Uterus (tissue), 4 donors: ENCODE data around the gene GMDS. TPM values are rescaled to one million over a fixed set of nuclear protein-coding genes. Genes with fewer than 3 reads are reported as not detected.

Source experiments
- DNase-seq, 2 donors: peaks; one replicate each; pipeline ENCODE4 v3.0.0-alpha.2; 2019 to 2020
- H3K27ac ChIP-seq, 2 donors: fragments of 200-600 bp; sonication (generic); 1 replicate in 1 of 2; 2 replicates in 1 of 2; pipeline ENCODE4 v1.5.1; 2016 to 2018
- H3K27me3 ChIP-seq, 2 donors: fragments of 200-600 bp; sonication (generic); one replicate each; pipeline ENCODE4 v1.5.1; 2018 to 2019; ENCODE audit warnings: control low read depth in 1 of 2
- H3K36me3 ChIP-seq, 2 donors: fragments of 200-600 bp; sonication (generic); one replicate each; pipeline ENCODE4 v1.5.1; 2019; ENCODE audit warnings: control low read depth in 1 of 2
- H3K4me1 ChIP-seq, 2 donors: fragments of 200-600 bp; sonication (generic); one replicate each; pipeline ENCODE4 v1.5.1; 2018 to 2019; ENCODE audit warnings: control low read depth in 1 of 2
- H3K4me3 ChIP-seq, 2 donors: fragments of 200-600 bp; sonication (generic); 1 replicate in 1 of 2; 2 replicates in 1 of 2; pipeline ENCODE4 v1.5.1; 2018 to 2019; ENCODE audit warnings: mild to moderate bottlenecking in 1 of 2
- H3K9me3 ChIP-seq, 2 donors: fragments of 200-600 bp; sonication (generic); one replicate each; pipeline ENCODE4 v1.5.1; 2019; ENCODE audit warnings: control low read depth in 1 of 2
- POLR2A ChIP-seq, 2 donors: fragments of 450-650 bp; IDR thresholded peaks; one replicate each; pipeline ENCODE4 v1.6.1; 2016; ENCODE audit warnings: antibody characterized with exemption in 2 of 2, mild to moderate bottlenecking in 1 of 2, moderate library complexity in 1 of 2
- intact Hi-C: fragments of 100-400 bp; cut with DNase I; formaldehyde crosslinking; loops from one replicate; pipeline ENCODE4 v1.15.1; 2023; ENCODE audit warnings: low total_unique reads
- total RNA-seq, 4 donors: library from RNA; depleted of rRNA in 3 of 4; stranded (reverse); fragments of >200 nt in 3 of 4; gene quantifications; one replicate each; pipeline versions ENCODE4 v1.1.0 to v1.2.4, GENCODE V29; 2014 to 2023
- TF ChIP-seq, protein P1 (sequence below), 4 experiments: fragments of 200-600 bp in 2 of 4; fragments of 450-650 bp in 2 of 4; sonication (generic) in 2 of 4; IDR thresholded peaks; one replicate each; pipeline ENCODE4 v1.5.1; 2016 to 2019; ENCODE audit warnings: antibody characterized with exemption in 4 of 4, mild to moderate bottlenecking in 2 of 4, moderate library complexity in 1 of 4
- donor health status: DM: yes; HTN: yes; CAD: no.

Gene GMDS
- total RNA-seq, 4 donors from 2014 or later = 5.3 to 17.4 (median 12.9) TPM

GRCh38 chr6:1762203-1762602 is 483.2 kb downstream of the GMDS start:
- Histone ChIP-seq H3K27me3 (no peaks in the 10 kb centered on the region), H3K4me3 (no peak overlapping the region), H3K36me3 (no peaks in the 10 kb centered on the region), H3K9me3 (no peaks in the 10 kb centered on the region), H3K27ac (no peak overlapping the region), H3K4me1 (no peaks in the 10 kb centered on the region)
- DNase-seq = no peak
- intact Hi-C loops = no loop called here
- TF ChIP-seq POLR2A (IDR thresholded peaks at IDR 0.05) = no peak
- TF ChIP-seq, protein P1, sequence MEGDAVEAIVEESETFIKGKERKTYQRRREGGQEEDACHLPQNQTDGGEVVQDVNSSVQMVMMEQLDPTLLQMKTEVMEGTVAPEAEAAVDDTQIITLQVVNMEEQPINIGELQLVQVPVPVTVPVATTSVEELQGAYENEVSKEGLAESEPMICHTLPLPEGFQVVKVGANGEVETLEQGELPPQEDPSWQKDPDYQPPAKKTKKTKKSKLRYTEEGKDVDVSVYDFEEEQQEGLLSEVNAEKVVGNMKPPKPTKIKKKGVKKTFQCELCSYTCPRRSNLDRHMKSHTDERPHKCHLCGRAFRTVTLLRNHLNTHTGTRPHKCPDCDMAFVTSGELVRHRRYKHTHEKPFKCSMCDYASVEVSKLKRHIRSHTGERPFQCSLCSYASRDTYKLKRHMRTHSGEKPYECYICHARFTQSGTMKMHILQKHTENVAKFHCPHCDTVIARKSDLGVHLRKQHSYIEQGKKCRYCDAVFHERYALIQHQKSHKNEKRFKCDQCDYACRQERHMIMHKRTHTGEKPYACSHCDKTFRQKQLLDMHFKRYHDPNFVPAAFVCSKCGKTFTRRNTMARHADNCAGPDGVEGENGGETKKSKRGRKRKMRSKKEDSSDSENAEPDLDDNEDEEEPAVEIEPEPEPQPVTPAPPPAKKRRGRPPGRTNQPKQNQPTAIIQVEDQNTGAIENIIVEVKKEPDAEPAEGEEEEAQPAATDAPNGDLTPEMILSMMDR (IDR thresholded peaks at IDR 0.05) = no peak

- Histone ChIP-seq H3K4me1 (no peaks in the 10 kb centered on the region), H3K36me3 (no peaks in the 10 kb centered on the region), H3K27ac (no peak overlapping the region), H3K27me3 (no peaks in the 10 kb centered on the region), H3K4me3 (no peak overlapping the region), H3K9me3 (no peaks in the 10 kb centered on the region)
- no peak for TF ChIP-seq POLR2A (IDR thresholded peaks at IDR 0.05)
- TF ChIP-seq, protein P1 (IDR thresholded peaks at IDR 0.05) = no peak
- no peak for DNase-seq
- intact Hi-C loops = no loop called here
These were observed 483.9 kb downstream of the GMDS start for GRCh38 chr6:1761477-1761877.

DNA sequence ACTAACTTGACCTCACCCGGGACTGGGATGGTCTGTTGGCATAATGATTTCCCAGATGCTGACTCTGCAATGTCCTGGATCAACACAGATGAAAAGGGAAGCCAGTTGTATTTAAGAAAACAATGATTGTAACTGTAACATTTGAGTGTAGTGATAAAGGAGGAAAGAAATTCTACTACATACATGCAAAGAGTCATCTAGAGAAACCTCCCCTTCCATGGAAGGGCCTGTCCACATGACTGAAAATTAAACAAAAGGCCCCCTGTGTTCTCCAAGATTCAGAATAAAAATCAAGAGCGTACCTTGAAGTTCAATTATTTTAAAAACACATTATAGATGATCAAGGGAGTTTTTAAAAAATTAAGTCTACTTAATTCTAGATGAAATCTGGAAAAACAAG is 484.5 kb downstream of the GMDS start:
- H3K9me3 ChIP-seq = no peaks in the 10 kb centered on the region
- intact Hi-C loops = no loop called here
- no peaks in the 10 kb centered on the region for H3K36me3 ChIP-seq
- H3K4me3 ChIP-seq = no peak overlapping the region
- no peak for DNase-seq
- no peaks in the 10 kb centered on the region for H3K27me3 ChIP-seq
- TF ChIP-seq, protein P1 (IDR thresholded peaks at IDR 0.05) = no peak
- no peak for TF ChIP-seq POLR2A (IDR thresholded peaks at IDR 0.05)
- H3K27ac ChIP-seq = no peak overlapping the region
- no peaks in the 10 kb centered on the region for H3K4me1 ChIP-seq

DNA sequence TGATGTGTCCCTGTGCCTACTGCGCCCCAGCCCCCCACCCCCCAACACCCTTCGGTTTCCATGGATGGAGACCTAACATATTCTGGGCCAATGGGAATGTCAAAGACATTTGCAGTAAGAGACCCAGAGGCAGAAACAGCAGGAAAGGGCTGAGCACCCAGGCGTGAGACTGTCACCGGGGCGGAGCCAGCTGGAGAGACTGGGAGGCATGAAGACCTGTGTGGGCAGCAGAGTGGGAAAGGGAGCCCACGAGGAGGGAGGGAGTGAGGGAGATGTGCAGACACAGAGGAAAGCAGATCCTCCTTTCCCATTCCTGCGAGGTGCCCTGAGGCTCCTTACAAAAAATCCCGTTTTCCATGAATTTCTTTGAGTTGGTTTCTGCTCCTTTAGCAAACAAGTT is 485.5 kb downstream of the GMDS start:
- Histone ChIP-seq H3K9me3 (no peaks in the 10 kb centered on the region), H3K4me3 (no peak overlapping the region), H3K36me3 (no peaks in the 10 kb centered on the region), H3K27ac (no peak overlapping the region), H3K27me3 (no peaks in the 10 kb centered on the region), H3K4me1 (no peaks in the 10 kb centered on the region)
- no peak for DNase-seq
- no peak for TF ChIP-seq POLR2A (IDR thresholded peaks at IDR 0.05)
- TF ChIP-seq, protein P1 (IDR thresholded peaks at IDR 0.05) = no peak
- intact Hi-C loops = no loop called here

GRCh38 chr6:1758076-1758679 is 487.2 kb downstream of the GMDS start:
- Histone ChIP-seq H3K27me3 (no peaks in the 10 kb centered on the region), H3K27ac (no peak overlapping the region), H3K4me1 (no peaks in the 10 kb centered on the region), H3K4me3 (no peak overlapping the region), H3K36me3 (no peaks in the 10 kb centered on the region), H3K9me3 (no peaks in the 10 kb centered on the region)
- TF ChIP-seq POLR2A (IDR thresholded peaks at IDR 0.05) = no peak
- TF ChIP-seq, protein P1 (IDR thresholded peaks at IDR 0.05) = no peak
- intact Hi-C loops = no loop called here
- no peak for DNase-seq
